OCI-LY1 (cell line): ENCODE results near the gene CNGA2.

Source experiments
- H2AFZ ChIP-seq: fragments of 200-600 bp; sonication (generic), shearing (Covaris generic); 2 replicates; pipeline ENCODE4 v1.6.0; 2014; ENCODE audit warnings: antibody characterized with exemption, mild to moderate bottlenecking, low read length
- H3F3A ChIP-seq: fragments of 200-600 bp; sonication (generic), shearing (Covaris generic); 2 replicates; pipeline ENCODE4 v1.6.0; 2014; ENCODE audit warnings: mild to moderate bottlenecking, antibody characterized with exemption, low read length, moderate library complexity; ENCODE audit not compliant: insufficient read depth
- H3K27ac ChIP-seq: fragments of 200-600 bp; sonication (generic); 2 replicates; pipeline ENCODE4 v1.5.1; 2014; ENCODE audit warnings: low read length, mixed run types, mild to moderate bottlenecking, low read depth; ENCODE audit not compliant: poor library complexity, severe bottlenecking
- H3K27me3 ChIP-seq: fragments of 200-600 bp; sonication (generic); 2 replicates; pipeline ENCODE4 v1.6.0; 2014; ENCODE audit warnings: antibody characterized with exemption, mild to moderate bottlenecking, low read length, moderate library complexity; ENCODE audit not compliant: insufficient read depth
- H3K36me3 ChIP-seq: fragments of 200-600 bp; sonication (generic); 2 replicates; pipeline ENCODE4 v1.6.1; 2014; ENCODE audit warnings: mild to moderate bottlenecking, antibody characterized with exemption, low read length, moderate library complexity, mixed read lengths; ENCODE audit not compliant: insufficient read depth
- H3K4me1 ChIP-seq: fragments of 200-600 bp; sonication (generic); 2 replicates; pipeline ENCODE4 v1.5.1; 2014; ENCODE audit warnings: mild to moderate bottlenecking, low read length, moderate library complexity; ENCODE audit not compliant: insufficient read depth, severe bottlenecking
- H3K4me2 ChIP-seq: fragments of 200-600 bp; sonication (generic), shearing (Covaris generic); 2 replicates; pipeline ENCODE4 v1.6.1; 2014; ENCODE audit warnings: low read length
- H3K4me3 ChIP-seq: fragments of 200-600 bp; sonication (generic); 2 replicates; pipeline ENCODE4 v1.5.1; 2014; ENCODE audit warnings: low read length, low read depth, mild to moderate bottlenecking, mixed read lengths; ENCODE audit not compliant: poor library complexity, severe bottlenecking
- H3K79me2 ChIP-seq: fragments of 200-600 bp; shearing (Covaris generic); 2 replicates; pipeline ENCODE4 v1.6.1; 2016; ENCODE audit warnings: mixed run types, low read length, mixed read lengths; ENCODE audit not compliant: insufficient read depth
- H3K9ac ChIP-seq: fragments of 200-600 bp; sonication (generic), shearing (Covaris generic); 2 replicates; pipeline ENCODE4 v1.6.1; 2014; ENCODE audit warnings: mild to moderate bottlenecking, low read length, mixed read lengths
- H3K9me2 ChIP-seq: fragments of 200-600 bp; sonication (generic), shearing (Covaris generic); 2 replicates; pipeline ENCODE4 v1.6.1; 2014; ENCODE audit warnings: low read depth, mild to moderate bottlenecking, low read length, mixed read lengths
- H3K9me3 ChIP-seq: fragments of 200-600 bp; shearing (Covaris generic); 2 replicates; pipeline ENCODE4 v1.6.1; 2014; ENCODE audit warnings: low read length, mixed read lengths
- H4K20me1 ChIP-seq: fragments of 200-600 bp; sonication (generic), shearing (Covaris generic); 2 replicates; pipeline ENCODE4 v1.6.0; 2016; ENCODE audit warnings: mild to moderate bottlenecking, low read length; ENCODE audit not compliant: insufficient read depth
- EZH2 ChIP-seq: fragments of 200-600 bp; sonication (generic), shearing (Covaris generic); IDR thresholded peaks from 2 replicates; pipeline ENCODE4 v1.8.0; 2017; ENCODE audit warnings: borderline replicate concordance, mixed run types, mild to moderate bottlenecking, antibody characterized with exemption, low read length, moderate library complexity, mixed read lengths
- TF ChIP-seq, protein P1 (sequence below): fragments of 200-600 bp; sonication (generic), shearing (Covaris generic); IDR thresholded peaks from 2 replicates; pipeline ENCODE4 v1.5.1; 2017; ENCODE audit warnings: mild to moderate bottlenecking, antibody characterized with exemption, low read length, moderate library complexity, mixed read lengths

Gene CNGA2

DNA sequence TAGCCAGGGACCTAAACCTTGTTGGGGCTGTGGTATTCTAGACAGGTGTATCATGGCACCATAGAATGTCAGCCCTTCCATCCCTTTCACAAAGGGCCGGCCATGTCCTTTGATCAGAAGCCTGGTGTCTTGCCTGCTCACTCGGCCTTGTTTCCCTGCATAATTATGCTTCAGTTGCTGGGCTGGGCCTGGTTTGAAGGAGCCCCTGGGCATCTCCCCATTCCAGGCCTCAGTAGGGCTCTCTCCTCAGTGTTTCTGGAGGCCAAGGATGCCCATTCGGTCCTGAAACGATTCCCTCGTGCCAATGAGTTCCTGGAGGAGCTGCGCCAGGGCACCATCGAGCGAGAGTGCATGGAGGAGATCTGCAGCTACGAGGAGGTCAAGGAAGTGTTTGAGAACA lies 34.8 kb upstream of the CNGA2 start:
- no peak for TF ChIP-seq EZH2
- TF ChIP-seq, protein P1, sequence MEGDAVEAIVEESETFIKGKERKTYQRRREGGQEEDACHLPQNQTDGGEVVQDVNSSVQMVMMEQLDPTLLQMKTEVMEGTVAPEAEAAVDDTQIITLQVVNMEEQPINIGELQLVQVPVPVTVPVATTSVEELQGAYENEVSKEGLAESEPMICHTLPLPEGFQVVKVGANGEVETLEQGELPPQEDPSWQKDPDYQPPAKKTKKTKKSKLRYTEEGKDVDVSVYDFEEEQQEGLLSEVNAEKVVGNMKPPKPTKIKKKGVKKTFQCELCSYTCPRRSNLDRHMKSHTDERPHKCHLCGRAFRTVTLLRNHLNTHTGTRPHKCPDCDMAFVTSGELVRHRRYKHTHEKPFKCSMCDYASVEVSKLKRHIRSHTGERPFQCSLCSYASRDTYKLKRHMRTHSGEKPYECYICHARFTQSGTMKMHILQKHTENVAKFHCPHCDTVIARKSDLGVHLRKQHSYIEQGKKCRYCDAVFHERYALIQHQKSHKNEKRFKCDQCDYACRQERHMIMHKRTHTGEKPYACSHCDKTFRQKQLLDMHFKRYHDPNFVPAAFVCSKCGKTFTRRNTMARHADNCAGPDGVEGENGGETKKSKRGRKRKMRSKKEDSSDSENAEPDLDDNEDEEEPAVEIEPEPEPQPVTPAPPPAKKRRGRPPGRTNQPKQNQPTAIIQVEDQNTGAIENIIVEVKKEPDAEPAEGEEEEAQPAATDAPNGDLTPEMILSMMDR: no peak
- no peak overlapping the region for H3K4me3 ChIP-seq
- H3K79me2 ChIP-seq: no peaks in the 10 kb centered on the region
- H3K4me2 ChIP-seq: no peak overlapping the region
- H3K27me3 ChIP-seq: no peaks in the 10 kb centered on the region
- H3K4me1 ChIP-seq: no peaks in the 10 kb centered on the region
- H3K9ac ChIP-seq: no peak overlapping the region
- H4K20me1 ChIP-seq: no peaks in the 10 kb centered on the region
- no peaks in the 10 kb centered on the region for H3K9me3 ChIP-seq
- H2AFZ ChIP-seq: no peak overlapping the region
- no peak overlapping the region for H3K27ac ChIP-seq
- no peaks in the 10 kb centered on the region for H3F3A ChIP-seq
- H3K36me3 ChIP-seq: no peaks in the 10 kb centered on the region
- no peaks in the 10 kb centered on the region for H3K9me2 ChIP-seq

DNA sequence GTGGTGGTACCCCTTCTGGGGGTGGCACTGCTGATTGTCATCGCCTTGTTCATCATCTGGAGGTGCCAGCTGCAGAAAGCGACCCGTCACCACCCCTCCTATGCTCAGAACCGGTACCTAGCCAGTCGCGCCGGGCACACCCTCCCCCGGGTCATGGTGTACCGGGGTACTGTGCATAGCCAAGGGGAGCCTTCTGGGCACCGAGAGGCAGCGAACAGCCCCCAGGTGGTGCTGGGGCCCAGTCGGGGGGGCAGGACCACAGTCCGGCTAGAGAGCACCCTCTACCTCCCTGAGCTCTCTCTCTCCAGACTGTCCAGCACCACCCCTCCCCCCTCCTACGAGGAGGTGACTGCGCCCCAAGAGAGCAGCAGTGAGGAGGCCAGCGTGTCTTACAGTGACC lies 34.0 kb upstream of the CNGA2 start:
- no peak for TF ChIP-seq EZH2
- Histone ChIP-seq H2AFZ (no peak overlapping the region), H3K4me3 (no peak overlapping the region), H3K4me2 (no peak overlapping the region), H3K27me3 (no peaks in the 10 kb centered on the region), H3K36me3 (no peaks in the 10 kb centered on the region), H3K27ac (no peak overlapping the region), H3K9me2 (no peaks in the 10 kb centered on the region), H4K20me1 (no peaks in the 10 kb centered on the region), H3F3A (no peaks in the 10 kb centered on the region), H3K9me3 (no peaks in the 10 kb centered on the region), H3K4me1 (no peaks in the 10 kb centered on the region), H3K9ac (no peak overlapping the region), H3K79me2 (no peaks in the 10 kb centered on the region)

DNA sequence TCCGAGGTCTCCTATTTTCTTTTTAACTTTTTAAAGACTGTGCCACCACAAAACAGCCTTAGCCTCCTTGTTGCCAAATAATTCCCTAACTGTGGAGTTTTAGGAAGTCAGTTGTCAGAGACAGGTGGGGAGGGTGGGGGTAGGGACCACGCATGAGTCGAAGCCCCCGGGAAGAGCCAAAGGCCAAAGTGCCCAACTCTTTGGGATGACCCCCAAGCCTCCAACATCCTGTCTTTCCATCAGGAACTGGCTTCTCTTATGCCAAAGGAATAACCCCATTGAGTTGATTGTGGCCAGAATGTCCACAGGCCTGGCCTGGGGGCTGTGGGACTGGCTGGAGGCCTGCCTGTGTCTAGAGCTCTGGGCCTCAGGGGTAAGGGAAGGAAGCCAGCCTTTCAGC lies 33.5 kb upstream of the CNGA2 start:
- H2AFZ ChIP-seq: no peak overlapping the region
- H3K9ac ChIP-seq: no peak overlapping the region
- no peak for TF ChIP-seq EZH2
- TF ChIP-seq, protein P1: no peak
- no peaks in the 10 kb centered on the region for H3K27me3 ChIP-seq
- H3K36me3 ChIP-seq: no peaks in the 10 kb centered on the region
- H3K4me2 ChIP-seq: no peak overlapping the region
- H3K79me2 ChIP-seq: no peaks in the 10 kb centered on the region
- H3K9me3 ChIP-seq: no peaks in the 10 kb centered on the region
- H3F3A ChIP-seq: no peaks in the 10 kb centered on the region
- H4K20me1 ChIP-seq: no peaks in the 10 kb centered on the region
- no peaks in the 10 kb centered on the region for H3K9me2 ChIP-seq
- no peaks in the 10 kb centered on the region for H3K4me1 ChIP-seq
- H3K27ac ChIP-seq: no peak overlapping the region
- H3K4me3 ChIP-seq: no peak overlapping the region

DNA sequence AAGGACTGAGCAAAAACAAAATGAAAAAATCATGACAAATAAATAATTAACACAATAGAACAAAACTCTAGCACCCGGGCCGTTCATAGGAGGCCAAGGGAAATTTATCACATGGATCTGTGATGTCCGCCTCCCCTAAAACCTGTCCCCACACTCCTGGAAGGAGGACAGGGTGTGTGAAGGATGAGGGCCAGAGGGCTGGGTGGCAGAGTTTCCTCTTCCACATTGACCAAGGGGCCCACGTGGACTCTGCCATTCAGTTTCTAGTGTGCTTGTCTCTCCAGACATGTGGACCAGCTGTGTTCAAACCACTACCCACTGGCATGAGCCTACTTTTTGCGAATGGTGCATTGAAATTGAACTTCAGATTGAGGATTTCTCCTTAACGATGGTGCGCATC lies 33.0 kb upstream of the CNGA2 start:
- no peaks in the 10 kb centered on the region for H3K79me2 ChIP-seq
- no peaks in the 10 kb centered on the region for H3K4me1 ChIP-seq
- H3K9me2 ChIP-seq: no peaks in the 10 kb centered on the region
- H3K9me3 ChIP-seq: no peaks in the 10 kb centered on the region
- H3K9ac ChIP-seq: no peak overlapping the region
- TF ChIP-seq, protein P1: no peak
- no peak for TF ChIP-seq EZH2
- H3F3A ChIP-seq: no peaks in the 10 kb centered on the region
- H2AFZ ChIP-seq: no peak overlapping the region
- no peak overlapping the region for H3K4me2 ChIP-seq
- no peaks in the 10 kb centered on the region for H3K36me3 ChIP-seq
- H4K20me1 ChIP-seq: no peaks in the 10 kb centered on the region
- H3K4me3 ChIP-seq: no peak overlapping the region
- H3K27me3 ChIP-seq: no peaks in the 10 kb centered on the region
- no peak overlapping the region for H3K27ac ChIP-seq
